GM19452 (cell line): Measurements from ENCODE around the gene CNNM4.

Experiments used
- ATAC-seq: cut with Tn5 transposase; IDR thresholded peaks from one replicate; pipeline ENCODE4 v1.9.1; 2021; ENCODE audit not compliant: unreplicated experiment

CNNM4 gene

DNA sequence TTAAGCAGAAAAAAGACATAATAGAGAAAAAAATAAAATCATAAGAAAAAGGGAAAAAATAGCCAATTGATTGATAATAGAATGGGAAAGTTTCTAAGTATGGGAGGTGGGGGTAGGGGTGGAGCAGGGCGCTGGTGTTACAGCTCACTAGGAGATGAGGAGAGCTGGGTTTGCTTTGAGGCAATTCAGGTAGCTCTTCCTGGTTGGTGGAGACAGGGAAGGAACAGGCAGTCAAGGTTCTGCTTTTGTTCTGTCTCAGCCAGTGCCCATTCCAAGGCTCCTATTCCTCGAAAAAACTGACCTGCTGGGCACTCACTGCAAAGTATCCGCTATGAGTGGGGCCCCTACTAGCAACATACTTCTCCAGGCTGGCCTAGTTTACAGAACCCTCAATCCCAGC is 1.7 kb upstream of the CNNM4 start:
- ATAC-seq = no peak

DNA sequence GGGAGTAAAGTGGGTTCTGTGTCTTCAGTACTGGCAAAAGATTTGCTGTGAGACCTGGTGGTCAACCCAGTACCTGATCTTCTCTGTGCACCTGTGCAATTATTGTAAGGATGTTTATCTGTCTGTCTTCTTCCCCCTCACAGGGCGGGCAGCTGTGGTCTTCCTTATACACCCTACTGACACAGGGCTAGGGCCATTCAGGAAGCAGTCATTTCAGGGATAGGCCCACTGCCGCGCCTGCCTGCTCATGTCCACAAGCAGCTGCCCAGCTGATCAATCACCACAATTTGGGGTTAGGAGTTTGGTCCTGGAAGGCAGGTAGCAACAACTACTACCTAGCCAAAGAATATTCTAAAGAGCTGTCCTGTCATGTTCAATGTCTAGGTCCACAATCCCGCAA is 1.2 kb upstream of the CNNM4 start:
- no peak for ATAC-seq

DNA sequence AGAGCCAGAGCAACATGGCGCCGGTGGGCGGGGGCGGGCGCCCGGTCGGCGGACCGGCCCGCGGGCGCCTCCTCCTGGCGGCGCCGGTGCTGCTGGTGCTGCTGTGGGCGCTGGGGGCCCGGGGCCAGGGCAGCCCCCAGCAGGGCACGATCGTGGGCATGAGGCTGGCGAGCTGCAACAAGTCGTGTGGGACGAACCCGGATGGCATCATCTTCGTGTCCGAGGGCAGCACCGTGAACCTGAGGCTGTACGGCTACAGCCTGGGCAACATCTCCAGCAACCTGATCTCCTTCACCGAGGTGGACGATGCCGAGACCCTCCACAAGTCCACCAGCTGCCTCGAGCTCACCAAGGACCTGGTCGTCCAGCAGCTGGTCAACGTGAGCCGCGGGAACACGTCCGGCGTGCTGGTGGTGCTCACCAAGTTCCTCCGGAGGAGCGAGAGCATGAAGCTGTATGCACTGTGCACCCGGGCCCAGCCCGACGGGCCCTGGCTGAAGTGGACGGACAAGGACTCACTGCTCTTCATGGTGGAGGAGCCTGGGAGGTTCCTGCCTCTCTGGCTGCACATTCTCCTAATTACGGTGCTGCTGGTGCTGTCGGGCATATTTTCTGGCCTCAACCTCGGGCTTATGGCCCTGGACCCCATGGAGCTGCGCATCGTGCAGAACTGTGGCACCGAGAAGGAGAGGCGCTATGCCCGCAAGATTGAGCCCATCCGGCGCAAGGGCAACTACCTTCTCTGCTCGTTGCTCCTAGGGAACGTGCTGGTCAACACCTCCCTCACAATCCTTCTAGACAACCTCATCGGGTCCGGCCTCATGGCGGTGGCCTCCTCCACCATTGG is 507 bp downstream of the CNNM4 start:
- peak; percentile 4 for ATAC-seq

DNA sequence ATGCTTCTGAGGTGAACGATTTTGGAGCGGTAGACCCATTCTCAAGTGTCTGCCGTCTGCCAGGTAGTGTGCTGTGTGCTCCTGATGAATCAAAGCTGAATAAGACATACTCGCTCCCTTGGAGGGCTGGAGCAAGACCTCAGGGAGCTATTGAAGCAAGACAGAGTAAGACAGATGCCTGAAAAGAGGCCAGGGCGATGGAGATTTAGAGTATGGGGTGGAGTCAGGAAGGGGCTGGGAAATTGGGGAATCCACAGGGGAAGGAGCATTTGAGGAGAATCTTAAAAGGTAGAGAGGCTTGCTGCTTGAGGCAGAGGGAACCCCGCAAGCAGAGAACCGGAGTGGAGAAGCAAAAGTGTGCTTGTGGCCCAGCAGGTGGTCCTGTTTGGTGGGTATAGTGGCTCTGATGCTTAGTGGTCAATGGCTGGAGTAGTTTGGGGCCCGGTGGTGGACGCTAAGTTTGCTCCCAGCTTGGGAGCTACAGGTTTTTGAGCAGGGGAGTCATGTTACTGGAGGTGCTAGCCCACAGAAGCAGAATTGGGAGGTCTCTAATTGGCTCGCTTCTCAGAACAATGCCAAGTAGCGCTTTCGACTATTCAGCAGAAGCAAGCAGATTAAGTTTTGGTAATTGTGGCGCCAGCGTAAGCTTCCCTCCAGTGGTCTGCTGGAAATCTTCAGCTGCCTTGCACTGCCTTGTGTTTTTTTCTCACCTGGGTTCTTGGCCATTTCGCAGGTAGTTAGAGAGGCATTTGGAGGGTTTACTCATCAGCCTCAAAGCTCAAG is 2.0 kb downstream of the CNNM4 start:
- no peak for ATAC-seq

DNA sequence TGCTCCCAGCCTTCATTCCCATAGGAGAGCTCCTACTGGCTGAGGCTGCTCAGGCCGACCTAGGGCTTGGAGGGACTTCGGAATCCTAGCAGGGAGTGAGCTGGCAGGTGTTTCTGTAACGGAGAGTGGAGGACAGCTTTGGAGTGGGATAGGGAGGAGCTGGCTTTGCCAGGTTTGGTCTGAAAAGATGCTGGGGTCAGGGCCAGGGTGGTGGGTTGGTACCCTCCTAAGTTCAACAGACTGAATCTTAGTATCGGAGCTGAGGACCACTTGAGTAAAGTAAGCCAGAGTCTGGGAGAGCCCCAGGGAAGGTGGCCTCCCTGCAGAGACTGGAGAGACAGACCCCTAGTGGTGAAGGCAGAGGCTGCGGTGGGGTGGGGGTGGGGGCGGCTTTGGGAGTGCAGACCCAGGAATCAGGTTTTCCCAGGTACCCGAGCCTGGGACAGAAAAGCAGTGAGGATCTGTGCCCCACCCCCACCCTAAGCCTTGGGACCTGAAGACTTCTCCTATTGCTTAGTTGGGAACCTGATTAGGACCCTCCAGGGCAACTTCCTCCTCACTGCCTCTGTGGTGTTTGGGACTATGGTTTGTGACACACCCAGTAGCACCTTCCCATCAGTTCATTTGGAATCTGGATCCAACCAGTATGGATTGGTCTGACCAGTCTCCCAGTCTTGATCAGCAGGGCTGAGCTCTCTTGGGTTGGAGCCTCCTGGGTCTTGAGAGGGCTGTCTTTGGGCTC is 3.0 kb downstream of the CNNM4 start:
- no peak for ATAC-seq

DNA sequence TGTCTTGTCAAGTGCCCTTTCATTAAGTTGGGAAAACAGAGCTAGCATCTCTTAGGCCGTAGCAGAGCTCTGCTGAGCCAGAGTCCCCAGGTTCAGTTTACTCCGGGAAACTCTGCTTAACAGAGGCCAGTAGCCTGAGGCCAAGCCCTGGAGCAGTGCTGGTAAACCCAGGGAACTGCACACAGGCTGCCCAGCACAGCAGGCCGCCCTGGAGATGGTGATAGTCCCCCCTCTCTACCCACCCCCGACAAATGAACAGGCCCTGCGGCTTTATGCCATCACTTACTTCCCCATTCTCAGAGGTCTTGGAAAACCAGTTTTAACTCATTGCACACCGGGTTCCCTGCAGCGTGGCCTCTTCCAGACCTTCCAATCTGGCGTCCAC is 3.5 kb downstream of the CNNM4 start:
- no peak for ATAC-seq

DNA sequence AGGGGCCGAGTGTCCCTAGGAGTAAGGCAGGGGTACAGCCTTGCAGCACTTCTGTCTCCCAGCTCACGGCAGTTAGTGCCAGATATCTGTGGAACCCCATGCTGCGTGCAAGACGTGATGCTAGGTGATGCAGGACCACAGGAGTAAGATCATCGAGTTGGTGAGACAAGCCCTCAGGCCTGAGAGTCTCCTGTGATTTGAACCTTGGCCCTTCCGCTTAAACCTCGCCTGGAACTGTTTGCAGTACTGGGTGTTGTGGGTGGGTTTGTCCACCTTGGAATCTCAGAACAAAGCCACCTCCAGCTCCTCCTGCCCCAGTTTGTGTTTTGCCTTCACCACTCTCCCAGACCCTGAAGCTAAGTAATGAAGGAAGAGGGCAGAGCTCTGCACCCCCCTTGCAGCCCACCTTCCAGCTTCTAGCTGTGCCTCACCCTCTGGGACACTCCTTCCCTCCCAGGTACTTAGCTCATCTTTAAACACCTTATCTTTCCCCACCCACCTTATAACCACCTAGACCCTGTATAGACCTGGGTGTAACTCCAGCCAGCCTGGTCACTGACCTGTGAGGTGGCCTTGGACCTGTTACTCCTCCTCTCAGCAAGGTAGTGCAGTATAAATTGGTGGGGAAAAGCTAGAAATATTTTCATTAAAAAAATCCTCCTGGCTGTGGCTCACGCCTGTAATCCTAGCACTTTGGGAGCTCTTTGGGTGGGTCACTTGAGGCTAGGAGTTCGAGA is 6.6 kb downstream of the CNNM4 start:
- ATAC-seq = no peak

DNA sequence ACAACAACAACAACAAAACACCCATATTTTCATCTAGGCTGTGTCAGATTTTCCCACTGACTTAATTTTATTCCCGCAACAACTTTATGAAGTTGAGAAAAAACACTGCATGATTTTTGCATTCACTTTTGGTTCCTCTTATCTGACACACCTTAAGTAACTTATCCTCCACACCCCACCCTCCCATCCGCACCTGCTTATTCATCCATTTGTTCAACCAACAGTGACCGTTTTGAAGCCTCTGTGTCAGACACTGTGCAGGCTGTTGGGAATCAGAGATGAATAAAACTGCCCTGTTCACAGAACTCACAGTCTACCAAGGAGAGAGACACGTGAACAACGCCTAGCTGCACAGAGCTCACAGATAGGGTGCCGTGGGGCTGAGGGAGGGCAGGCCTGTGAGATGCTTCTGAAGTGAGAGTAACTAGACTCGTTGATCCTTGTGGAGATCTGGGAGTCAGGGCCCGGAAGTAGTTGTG is 7.4 kb downstream of the CNNM4 start:
- no peak for ATAC-seq

DNA sequence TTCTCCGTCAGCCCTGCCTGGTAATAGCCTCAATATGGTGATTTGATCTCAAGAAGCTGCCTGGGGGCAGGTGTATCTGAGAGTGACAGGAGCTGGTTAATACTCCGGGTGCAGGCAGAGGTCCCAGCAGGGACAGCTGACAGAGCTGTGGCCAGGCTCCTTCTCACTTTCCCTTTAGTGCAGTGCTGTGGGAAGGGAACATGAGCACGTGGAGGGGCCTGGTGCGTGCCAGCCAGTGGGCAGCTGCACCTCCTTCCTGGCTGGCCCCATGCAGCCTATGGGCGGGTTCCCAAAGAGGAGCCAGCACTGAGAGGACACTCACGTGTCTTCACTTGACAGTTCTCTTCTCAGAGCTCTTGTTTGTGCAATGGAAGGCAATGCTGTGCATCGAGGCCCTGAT is 9.1 kb downstream of the CNNM4 start:
- no peak for ATAC-seq

DNA sequence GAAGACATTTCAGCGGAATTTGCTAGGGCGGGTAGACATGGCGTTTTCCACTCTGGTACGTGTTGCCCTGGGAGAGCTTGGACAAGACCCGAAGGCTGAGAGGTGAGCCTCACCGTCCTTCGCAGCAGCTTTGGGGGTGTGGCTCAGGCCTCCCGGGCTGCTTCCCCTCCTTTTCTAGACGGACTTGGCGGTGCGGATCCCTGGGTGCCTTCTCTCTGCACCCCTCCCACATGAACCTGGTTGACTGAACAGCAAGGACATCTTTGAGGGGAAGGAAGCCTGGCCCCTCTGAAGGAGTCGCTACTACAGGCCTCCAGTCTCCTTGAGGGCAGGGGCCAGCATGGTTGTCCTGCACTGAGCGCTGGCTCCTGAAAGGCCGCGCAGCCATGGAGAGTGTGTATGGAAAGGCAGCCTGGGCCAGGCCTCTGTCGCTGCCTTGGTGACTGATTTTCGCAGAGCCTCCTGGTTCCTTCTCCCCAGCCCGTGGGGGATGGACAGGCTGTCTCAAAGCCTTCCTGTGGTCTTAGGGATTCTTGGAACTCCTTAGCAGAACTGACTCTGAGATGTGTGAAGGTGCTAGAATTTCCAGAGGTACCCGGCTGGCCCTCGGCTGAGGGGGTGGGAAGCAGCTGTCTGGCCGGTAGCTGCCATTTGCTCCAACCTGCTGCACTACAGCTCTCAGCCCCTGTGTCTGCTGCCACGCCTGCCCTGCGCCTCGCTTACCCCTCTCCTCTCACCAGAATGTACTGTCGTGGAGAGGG is 9.9 kb downstream of the CNNM4 start:
- no peak for ATAC-seq

DNA sequence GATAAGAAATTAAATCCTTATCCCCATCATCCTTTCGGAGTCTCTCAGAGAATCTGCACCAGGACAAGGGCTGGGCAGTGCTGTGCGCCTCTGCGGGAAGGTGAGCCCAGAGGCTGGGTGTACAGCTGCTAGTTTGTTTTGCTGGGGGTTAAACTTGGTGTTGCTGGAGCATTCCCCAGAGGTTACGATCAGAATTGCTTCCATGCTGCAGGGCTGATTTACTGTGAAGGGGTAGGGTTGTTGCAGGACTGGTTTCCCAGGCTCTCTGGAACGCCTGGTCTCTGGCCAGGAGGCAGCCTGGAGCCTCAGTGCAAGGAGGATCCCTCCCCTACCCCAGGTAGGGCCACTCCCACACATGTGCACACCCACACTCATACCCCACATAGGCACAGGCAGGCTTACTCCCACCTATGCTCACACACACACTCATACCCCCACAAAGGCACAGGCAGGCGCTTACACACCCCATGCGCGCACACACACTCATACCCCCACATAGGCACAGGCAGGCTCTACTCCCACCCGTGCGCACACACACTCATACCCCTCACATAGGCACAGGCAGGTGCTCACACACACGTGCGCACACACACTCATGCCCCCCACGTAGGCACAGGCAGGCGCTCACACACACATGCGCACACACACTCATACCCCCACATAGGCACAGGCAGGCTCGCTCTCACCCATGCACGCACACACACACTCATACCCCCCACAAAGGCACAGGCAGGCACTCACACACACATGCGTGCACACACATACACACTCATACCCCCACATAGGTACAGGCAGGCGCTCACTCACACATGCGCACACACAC is 11.3 kb downstream of the CNNM4 start:
- no peak for ATAC-seq

DNA sequence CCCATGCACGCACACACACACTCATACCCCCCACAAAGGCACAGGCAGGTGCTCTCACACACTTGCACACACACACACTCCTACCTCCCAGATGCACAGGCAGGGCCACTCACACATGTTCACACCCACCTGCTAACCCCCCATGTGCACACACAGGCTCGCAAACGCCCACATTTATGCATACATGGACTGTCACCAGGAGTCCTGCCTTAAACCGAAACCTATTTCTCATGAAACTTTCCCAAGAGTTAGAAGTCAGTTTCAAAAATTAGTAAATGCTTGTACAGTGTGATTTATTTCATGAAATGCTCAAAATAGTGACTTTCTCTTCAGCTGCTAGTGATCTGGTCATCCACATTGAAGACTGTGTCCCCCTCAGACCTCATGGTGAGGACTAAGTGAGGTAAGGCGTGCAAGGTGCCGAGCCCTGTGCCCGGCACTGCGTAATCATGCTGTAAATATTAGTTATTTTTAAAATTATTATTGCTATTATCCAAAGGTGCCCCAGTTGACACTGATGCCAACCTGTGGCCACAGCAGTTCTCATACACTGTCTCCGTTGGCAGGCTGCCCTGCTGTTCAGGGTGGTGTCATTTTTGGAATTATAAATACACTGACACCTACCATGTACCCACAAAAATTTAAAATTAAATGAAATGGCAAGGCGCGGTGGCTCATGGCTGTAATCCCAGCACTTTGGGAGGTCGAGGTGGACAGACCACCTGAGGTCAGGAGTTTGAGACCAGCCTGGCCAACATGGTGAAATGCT is 12.4 kb downstream of the CNNM4 start:
- no peak for ATAC-seq

DNA sequence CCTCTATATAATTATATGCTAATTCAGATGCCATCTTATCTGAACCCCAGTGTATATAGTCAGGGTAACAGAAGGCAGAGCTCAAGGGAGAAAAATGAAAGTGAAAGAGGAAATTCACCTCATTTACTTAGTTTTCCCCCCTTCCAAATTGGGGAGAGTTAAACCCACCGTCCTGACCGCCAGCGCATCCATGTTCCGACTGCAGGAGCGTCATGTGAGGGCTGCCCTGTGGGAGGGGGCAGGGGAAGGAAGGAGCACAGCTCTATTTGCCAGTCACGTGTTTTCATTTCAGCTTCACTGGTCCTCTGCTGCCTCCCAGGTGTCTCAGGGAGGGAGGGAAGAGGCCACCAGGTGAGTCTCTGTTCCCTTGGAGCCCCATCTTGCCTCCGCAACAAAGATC is 13.2 kb downstream of the CNNM4 start:
- ATAC-seq = no peak

DNA sequence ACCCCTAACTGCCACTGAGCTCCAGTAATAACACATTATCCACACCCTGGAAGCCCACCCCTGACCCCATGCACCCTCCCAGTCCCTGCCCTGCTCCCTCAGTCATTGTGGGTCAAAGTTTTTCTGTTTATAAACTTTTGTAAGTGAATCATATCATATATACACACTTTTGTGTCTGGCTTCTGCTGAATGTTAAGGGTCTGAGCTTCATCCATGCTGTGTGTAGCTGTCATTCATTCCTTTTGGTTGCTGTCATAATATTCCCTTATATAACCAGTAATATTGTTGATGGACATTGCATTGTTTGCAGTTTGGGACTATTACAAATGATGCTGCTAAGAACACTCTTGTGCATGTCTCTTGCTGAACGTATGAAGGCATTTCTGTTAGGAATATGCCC is 14.5 kb downstream of the CNNM4 start:
- ATAC-seq = no peak

DNA sequence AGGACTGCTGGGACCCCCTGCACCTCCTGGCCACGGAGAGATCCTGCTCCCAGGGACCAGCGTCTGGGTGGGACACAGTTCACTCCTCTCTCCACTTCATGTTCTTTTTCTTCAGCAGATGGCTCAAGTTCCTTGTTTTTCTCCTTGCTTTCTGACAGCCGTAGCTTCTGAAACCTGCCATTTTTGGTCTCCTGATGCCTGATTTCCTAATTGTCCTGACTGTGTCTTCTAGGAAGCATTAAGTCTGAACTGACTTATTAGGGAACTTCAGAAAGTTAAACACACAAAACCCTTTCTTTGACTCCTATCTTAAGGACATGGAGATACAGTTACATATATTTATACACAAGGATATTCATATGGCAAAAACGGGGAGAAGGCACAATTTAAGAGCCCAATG is 22.7 kb downstream of the CNNM4 start:
- no peak for ATAC-seq

DNA sequence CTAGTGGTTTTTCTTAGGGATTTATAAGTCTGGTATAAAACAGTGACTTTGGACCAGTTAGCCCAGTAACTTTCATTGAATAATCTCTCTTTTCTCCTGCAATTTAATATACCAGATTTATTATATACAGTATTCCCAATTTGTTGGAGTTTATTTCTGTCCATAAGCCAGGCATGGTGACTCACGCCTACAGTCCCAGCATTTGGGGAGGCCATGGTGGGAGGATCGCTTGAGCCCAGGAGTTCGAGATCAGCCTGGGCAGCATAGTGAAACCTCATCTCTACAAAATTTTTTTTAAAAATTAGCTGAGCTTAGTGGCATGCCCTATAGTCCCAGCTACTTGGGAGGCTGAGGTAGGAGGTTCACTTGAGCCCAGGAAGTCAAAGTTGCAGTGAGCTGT is 26.7 kb downstream of the CNNM4 start:
- no peak for ATAC-seq

DNA sequence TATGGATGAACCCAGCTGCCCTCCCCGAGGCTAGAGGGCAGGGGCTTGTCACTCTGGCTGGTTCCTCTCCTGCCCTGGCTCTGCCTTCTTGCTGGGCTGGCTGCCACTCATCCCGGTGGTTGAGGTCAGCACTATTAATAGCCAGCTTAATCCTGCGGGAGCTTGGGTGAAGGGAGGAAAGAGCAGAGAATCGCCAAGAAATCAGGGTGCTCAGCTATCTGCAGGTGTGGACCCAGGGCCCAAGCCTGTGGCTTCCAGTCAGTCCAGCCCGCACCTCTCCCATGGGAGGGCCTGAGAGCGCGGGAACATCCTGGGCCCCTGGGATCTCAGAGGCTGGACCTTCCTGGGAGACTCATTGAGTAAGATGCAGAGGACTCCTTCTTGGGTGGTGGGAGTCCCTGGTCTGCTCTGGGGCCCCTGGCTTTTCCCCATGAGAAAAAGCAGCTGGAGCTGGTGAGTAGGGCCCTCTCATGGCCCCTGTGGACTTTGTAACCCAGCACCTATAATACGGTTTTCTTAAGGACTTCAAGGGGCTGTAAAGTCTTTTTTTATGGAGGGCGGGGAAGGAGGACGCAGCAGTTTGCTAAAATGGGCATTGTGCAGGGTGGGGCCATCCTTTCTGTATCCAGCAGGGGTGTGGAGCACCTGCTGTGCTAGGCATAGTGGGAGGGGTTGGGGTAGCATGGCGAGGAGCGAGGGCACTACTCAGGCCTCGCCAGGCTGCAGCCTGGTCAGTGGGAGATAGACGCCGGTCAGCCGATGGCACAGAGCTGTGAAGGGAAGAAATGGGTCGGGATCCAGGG is 27.9 kb downstream of the CNNM4 start:
- no peak for ATAC-seq

DNA sequence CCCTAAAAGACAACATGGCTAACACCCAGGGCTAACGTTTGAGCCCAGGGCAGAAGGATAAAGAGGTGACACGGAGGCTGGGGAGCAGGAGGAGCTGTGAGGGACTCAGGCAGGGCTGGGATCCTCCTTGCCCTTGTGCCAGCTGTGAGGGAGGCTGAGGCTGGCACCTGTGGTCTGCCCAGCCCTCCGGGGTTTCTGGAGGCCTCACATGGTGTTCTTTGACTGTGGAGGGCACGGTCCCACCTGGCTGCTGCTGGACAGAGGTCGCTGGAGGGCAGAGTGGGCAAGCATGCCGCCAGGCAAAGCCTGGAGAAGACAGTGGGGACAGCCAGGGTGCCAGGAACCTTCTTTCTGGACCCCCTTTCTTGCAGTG is 28.5 kb downstream of the CNNM4 start:
- no peak for ATAC-seq
